K562 (cell line): Measurements from ENCODE around the gene ASCC2. TPM values are rescaled to one million over a fixed set of nuclear protein-coding genes. Genes with fewer than 3 reads are reported as not detected.

Source experiments
- ATAC-seq: fragments of 200-7000 bp; cut with Tn5 transposase; 3 replicates; pipeline ENCODE4 v1.9.1; 2020; ENCODE audit warnings: moderate library complexity
- BruUV-seq: library from RNA; stranded (reverse); fragments of 400-500 nt; replicated peaks from 2 replicates; lab custom pipeline; 2021; lab: Mats Ljungman, UMichigan
- CTCF ChIA-PET: fragments of 300-600 bp; formaldehyde crosslinking; extraction: SDS; loops from one replicate; lab custom pipeline; 2021; ENCODE audit warnings: low intra/inter-chr PET ratio; lab: Yijun Ruan, JAX
- POLR2A ChIA-PET: fragments of 300-600, 350-650 bp; sonication (Branson Sonifier 250); formaldehyde crosslinking; extraction: SDS; loops from one replicate; lab custom pipeline; 2021; ENCODE audit warnings: antibody characterized with exemption, inconsistent platforms; lab: Yijun Ruan, JAX
- DNase-seq, 4 experiments: peaks; one replicate each; pipeline versions ENCODE4 v3.0.0 to v3.0.0-alpha.2; 2011 to 2018; ENCODE audit warnings: low spot score in 3 of 4, mixed read lengths in 3 of 4; ENCODE audit errors: extremely low read depth in 1 of 4
- FAIRE-seq: peaks from 2 replicates; lab custom pipeline; 2011; peaks lifted over from hg19 to GRCh38; lab: Jason Lieb, UNC
- H2AFZ ChIP-seq: 2 replicates; pipeline ENCODE4 v1.6.0; 2011; ENCODE audit warnings: low read depth, low read length, control low read depth, inconsistent platforms
- H3K27ac ChIP-seq: fragments of 200-600 bp; 3 replicates; pipeline ENCODE4 v1.8.0; 2011; ENCODE audit warnings: low read depth, mild to moderate bottlenecking, control low read depth, inconsistent platforms, low read length, moderate library complexity, mixed read lengths; ENCODE audit errors: extremely low read depth
- H3K27me3 ChIP-seq, 2 experiments: fragments of 300-600 bp in 1 of 2; 2 replicates in 1 of 2; 3 replicates in 1 of 2; pipeline versions ENCODE4 v1.6.0 to v1.8.0; 2011; ENCODE audit warnings: inconsistent platforms in 2 of 2, low read length in 2 of 2, mild to moderate bottlenecking in 1 of 2, mixed read lengths in 1 of 2, moderate library complexity in 1 of 2; ENCODE audit not compliant: control insufficient read depth in 2 of 2, insufficient read depth in 2 of 2
- H3K36me3 ChIP-seq: fragments of 300-600 bp; 3 replicates; pipeline ENCODE4 v1.8.0; 2011; ENCODE audit warnings: mild to moderate bottlenecking, low read length, inconsistent platforms; ENCODE audit not compliant: control insufficient read depth, insufficient read depth
- H3K4me1 ChIP-seq, 2 experiments: fragments of 200-600 bp in 1 of 2; replicated peaks in 1 of 2; 2 replicates in 1 of 2; 3 replicates in 1 of 2; pipeline versions ENCODE4 v1.5.1 to v1.8.0; 2011; ENCODE audit warnings: inconsistent platforms in 2 of 2, low read length in 2 of 2, mild to moderate bottlenecking in 1 of 2, mixed read lengths in 1 of 2, moderate library complexity in 1 of 2; ENCODE audit not compliant: control insufficient read depth in 2 of 2, insufficient read depth in 2 of 2
- H3K4me2 ChIP-seq: 2 replicates; pipeline ENCODE4 v1.6.1; 2011; ENCODE audit warnings: low read length, control low read depth, inconsistent platforms, mixed read lengths; ENCODE audit not compliant: insufficient read depth
- H3K4me3 ChIP-seq: fragments of 200-600 bp; sonication (generic), shearing (Covaris generic); 2 replicates; pipeline ENCODE4 v1.5.1; 2016; ENCODE audit warnings: control low read depth, inconsistent platforms
- H3K79me2 ChIP-seq: fragments of 200-600 bp; 3 replicates; pipeline ENCODE4 v1.8.0; 2011; ENCODE audit warnings: low read length, inconsistent platforms; ENCODE audit not compliant: control insufficient read depth, insufficient read depth
- H3K9ac ChIP-seq, 2 experiments: 2 replicates each; pipeline versions ENCODE4 v1.6.0 to v1.6.1; 2011; ENCODE audit warnings: low read depth in 2 of 2, low read length in 2 of 2, control low read depth in 1 of 2, inconsistent platforms in 1 of 2, mild to moderate bottlenecking in 1 of 2, mixed read lengths in 1 of 2; ENCODE audit not compliant: insufficient read depth in 1 of 2
- H3K9me1 ChIP-seq: one replicate; pipeline ENCODE4 v1.6.0; 2011; ENCODE audit warnings: inconsistent platforms, mild to moderate bottlenecking, low read length, moderate library complexity; ENCODE audit not compliant: control insufficient read depth, insufficient read depth
- H3K9me3 ChIP-seq: replicated peaks from 2 replicates; pipeline ENCODE4 v1.5.1; 2011; ENCODE audit warnings: low read depth, low read length, inconsistent platforms; ENCODE audit not compliant: control insufficient read depth, insufficient read depth
- H4K20me1 ChIP-seq: replicated peaks from 2 replicates; pipeline ENCODE4 v1.6.1; 2011; ENCODE audit warnings: low read length, inconsistent platforms, mixed read lengths; ENCODE audit not compliant: control insufficient read depth, insufficient read depth
- BMI1 ChIP-seq: fragments of 150-350 bp; IDR thresholded peaks from 2 replicates; pipeline ENCODE4 v1.6.1; 2014; ENCODE audit warnings: low read length
- E2F5 ChIP-seq: sonication (generic); formaldehyde crosslinking; IDR thresholded peaks from 2 replicates; pipeline ENCODE4 v1.8.0; 2022; ENCODE audit warnings: mild to moderate bottlenecking, missing genetic modification reagents
- FOXJ2 ChIP-seq: fragments of 200-800 bp; sonication (Bioruptor generic); IDR thresholded peaks from 2 replicates; pipeline ENCODE4 v1.6.1; 2016; ENCODE audit warnings: missing genetic modification characterization, missing compliant biosample characterization
- GABPA ChIP-seq: fragments of 200-800 bp; sonication (Bioruptor generic); conservative IDR thresholded peaks from 2 replicates; pipeline ENCODE4 v1.6.1; 2016; ENCODE audit warnings: low read depth, missing genetic modification characterization, missing compliant biosample characterization
- HCFC1 ChIP-seq: IDR thresholded peaks from 2 replicates; pipeline ENCODE4 v1.6.1; 2012; ENCODE audit warnings: low read depth, low read length, improper control_type of control experiment
- HNRNPL ChIP-seq: fragments of 200-400 bp; formaldehyde crosslinking; IDR thresholded peaks from 2 replicates; pipeline ENCODE4 v1.6.1; 2017; ENCODE audit warnings: low read depth, mild to moderate bottlenecking, low read length
- KAT8 ChIP-seq: fragments of 450-650 bp; IDR thresholded peaks from 2 replicates; pipeline ENCODE4 v1.6.1; 2016; ENCODE audit warnings: low read depth, mild to moderate bottlenecking
- NFXL1 ChIP-seq: fragments of 450-650 bp; formaldehyde crosslinking; IDR thresholded peaks from 2 replicates; pipeline ENCODE4 v1.4.0; 2021; ENCODE audit warnings: mild to moderate bottlenecking
- SPI1 ChIP-seq: IDR thresholded peaks from 2 replicates; pipeline ENCODE4 v1.6.1; 2011; ENCODE audit warnings: low read depth, low read length, control low read depth, borderline replicate concordance
- U2AF1 ChIP-seq: fragments of 200-400 bp; formaldehyde crosslinking; optimal IDR thresholded peaks from 2 replicates; pipeline ENCODE3; 2017; ENCODE audit warnings: mild to moderate bottlenecking, low read depth, low read length, moderate library complexity
- WGBS: fragments of 100-300 bp; shearing (Covaris generic); methylation state at CpG from one replicate; pipeline ENCODE4 v1.1.6; 2016; ENCODE audit warnings: low coverage, mixed read lengths; ENCODE audit not compliant: insufficient coverage; ENCODE audit errors: missing lambda C conversion rate; 5-methylcytosine and 5-hydroxymethylcytosine counted together
- in situ Hi-C: fragments of 300-500 bp; cut with MboI; formaldehyde crosslinking; loops from 4 replicates; pipeline ENCODE4 v1.15.0; 2018; ENCODE audit warnings: inconsistent platforms, mixed read lengths
- intact Hi-C: fragments of 100-400 bp; cut with micrococcal nuclease; formaldehyde crosslinking; loops from 2 replicates; pipeline ENCODE4 v1.14.2; 2022
- polyA plus RNA-seq, 8 experiments: library from polyadenylated mRNA; depleted of rRNA in 4 of 8; stranded (reverse) in 5 of 8; unstranded in 3 of 8; fragments of >200 nt; fragmentation: Nextera tagmentation in 2 of 8; fragmentation: Illumina TruSeq in 1 of 8; extraction: Ambion mirVana in 2 of 8; extraction: Trizol in 1 of 8; gene quantifications; 2 replicates each; pipeline versions ENCODE4 v1.2.1 to v1.2.3, GENCODE V29; 2011 to 2014; ENCODE audit warnings: inconsistent platforms in 1 of 8, missing spikeins in 1 of 8
- total RNA-seq, 7 experiments: library from RNA; depleted of rRNA in 6 of 7; stranded (reverse); fragments of >200 nt in 6 of 7; fragmentation: Illumina TruSeq in 2 of 7; extraction: Trizol in 2 of 7; gene quantifications; 2 replicates each; pipeline versions ENCODE4 v1.2.1 to v1.2.3, GENCODE V29; 2011 to 2021; ENCODE audit warnings: low replicate concordance in 1 of 7
- TF ChIP-seq, protein P1 (sequence below): fragments of 450-650 bp; formaldehyde crosslinking; IDR thresholded peaks from 2 replicates; pipeline ENCODE4 v1.4.0; 2020; ENCODE audit warnings: mild to moderate bottlenecking, moderate library complexity

Gene ASCC2
- total and polyA plus RNA-seq, 9 of the 15 experiments (the other 6 are each of a cell fraction or from before 2014, with no cell fraction given), result 4.0 to 46.7 (median 26.8) TPM

DNA sequence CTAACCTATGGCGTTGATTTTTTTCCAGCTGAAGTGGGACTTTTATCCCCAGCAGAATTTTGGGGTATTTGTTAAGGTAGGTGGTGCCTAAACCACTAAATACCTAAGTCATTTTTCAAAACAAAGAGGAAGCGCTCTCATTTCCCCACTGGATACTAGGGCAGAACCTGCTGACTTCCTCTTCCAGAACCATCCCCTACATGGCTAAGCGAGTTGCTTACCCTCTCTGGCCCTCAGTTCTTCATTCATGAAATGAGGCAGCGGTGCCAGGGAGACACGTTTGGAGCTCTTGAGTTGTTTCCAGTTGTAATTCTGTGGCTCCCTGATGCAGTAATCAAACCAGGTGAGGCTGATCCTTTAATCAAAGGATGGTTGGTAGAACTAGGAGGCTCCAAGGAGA is 34.9 kb upstream of the ASCC2 start:
- Histone ChIP-seq H3K9ac (no peak overlapping the region), H3K36me3 (no peaks in the 10 kb centered on the region), H3K4me1 (peaks cover 0 to 3% of the 10 kb centered on the region in 2 experiments; a peak in 2 of 5 replicates), H4K20me1 (no peaks in the 10 kb centered on the region), H3K27ac (no peak overlapping the region), H3K9me3 (no peaks in the 10 kb centered on the region), H3K79me2 (no peaks in the 10 kb centered on the region), H3K4me2 (no peak overlapping the region), H3K27me3 (no peaks in the 10 kb centered on the region), H2AFZ (no peak overlapping the region), H3K9me1 (no peaks in the 10 kb centered on the region), H3K4me3 (no peak overlapping the region)
- no peak for DNase-seq
- intact Hi-C loops (no loop called here), in situ Hi-C loops (no loop called here)
- ChIA-PET POLR2A (interaction anchor here (0.9 kb wide), 1 partner anchor 12 kb away, joined by 3 read pairs; no protein-coding TSS in a partner anchor), CTCF (no interaction called here)
- ATAC-seq, result no peak
- TF ChIP-seq SPI1 (peak; percentile 75; the same call in 1 of the 2 replicates), U2AF1 (no peak)
- 36% methylated on average over 5 of the region's 5 CpGs for WGBS
- no peak for FAIRE-seq
- no TSS peak for BruUV-seq

GRCh38 chr22:29872144-29872893 is 34.2 kb upstream of the ASCC2 start:
- WGBS, result 46% methylated on average over 3 of the region's 3 CpGs
- in situ Hi-C loops, result no loop called here
- CTCF ChIA-PET, result no interaction called here
- TF ChIP-seq FOXJ2 (tag) (no peak), KAT8 (no peak), HCFC1 (no peak), NFXL1 (CRISPR knock-in tag) (no peak), HNRNPL (no peak), E2F5 (CRISPR knock-in tag) (no peak), BMI1 (no peak), GABPA (tag) (no peak)
- TF ChIP-seq, protein P1, sequence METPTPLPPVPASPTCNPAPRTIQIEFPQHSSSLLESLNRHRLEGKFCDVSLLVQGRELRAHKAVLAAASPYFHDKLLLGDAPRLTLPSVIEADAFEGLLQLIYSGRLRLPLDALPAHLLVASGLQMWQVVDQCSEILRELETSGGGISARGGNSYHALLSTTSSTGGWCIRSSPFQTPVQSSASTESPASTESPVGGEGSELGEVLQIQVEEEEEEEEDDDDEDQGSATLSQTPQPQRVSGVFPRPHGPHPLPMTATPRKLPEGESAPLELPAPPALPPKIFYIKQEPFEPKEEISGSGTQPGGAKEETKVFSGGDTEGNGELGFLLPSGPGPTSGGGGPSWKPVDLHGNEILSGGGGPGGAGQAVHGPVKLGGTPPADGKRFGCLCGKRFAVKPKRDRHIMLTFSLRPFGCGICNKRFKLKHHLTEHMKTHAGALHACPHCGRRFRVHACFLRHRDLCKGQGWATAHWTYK, result no peak

More at GRCh38 chr22:29872144-29872893, 34.2 kb upstream of the ASCC2 start:
- Histone ChIP-seq H4K20me1 (no peaks in the 10 kb centered on the region), H3K9me3 (no peaks in the 10 kb centered on the region), H3K4me1 (peaks cover 0 to 3% of the 10 kb centered on the region in 2 experiments; a peak in 2 of 5 replicates), H3K9me1 (no peaks in the 10 kb centered on the region), H3K4me2 (no peak overlapping the region; the same call in 1 of the 2 replicates), H3K79me2 (no peaks in the 10 kb centered on the region), H3K4me3 (no peak overlapping the region), H2AFZ (no peak overlapping the region), H3K9ac (no peak overlapping the region; a peak in 1 of 4 replicates), H3K27ac (no peak overlapping the region), H3K36me3 (no peaks in the 10 kb centered on the region), H3K27me3 (no peaks in the 10 kb centered on the region)
- intact Hi-C loops, result no loop called here
- DNase-seq, result no peak
- POLR2A ChIA-PET, result interaction anchor here (0.6 to 0.9 kb wide), 4 partner anchors 10 to 182 kb away, joined by 3 read pairs; no protein-coding TSS in a partner anchor
- FAIRE-seq, result no peak
- BruUV-seq, result no TSS peak
- peak; percentile 65 for ATAC-seq
